MCF 10A (cell line): ENCODE results near the gene ADORA3. TPM values are rescaled to one million over a fixed set of nuclear protein-coding genes. Genes with fewer than 3 reads are reported as not detected.

Experiments used
- BruUV-seq: library from RNA; stranded (reverse); fragments of 400-500 nt; replicated peaks from 2 replicates; lab custom pipeline; 2021; lab: Mats Ljungman, UMichigan
- CTCF ChIA-PET: fragments of 300-600 bp; sonication (Branson Sonifier 250); formaldehyde crosslinking; extraction: SDS; loops from one replicate; lab custom pipeline; 2021; ENCODE audit warnings: antibody characterized with exemption, inconsistent platforms; lab: Yijun Ruan, JAX
- POLR2A ChIA-PET: fragments of 300-600, 350-650 bp; sonication (Branson Sonifier 250); formaldehyde crosslinking; extraction: SDS; loops from one replicate; lab custom pipeline; 2020; ENCODE audit warnings: antibody characterized with exemption, inconsistent platforms; lab: Yijun Ruan, JAX
- DNase-seq: peaks from one replicate; pipeline ENCODE4 v3.0.0-alpha.2; 2018; ENCODE audit not compliant: unreplicated experiment
- H3K27ac Mint-ChIP-seq: one replicate; pipeline ENCODE4 v1.8.0; 2022; ENCODE audit warnings: mild to moderate bottlenecking, low read depth, mixed read lengths; ENCODE audit not compliant: unreplicated experiment
- H3K27me3 Mint-ChIP-seq: one replicate; pipeline ENCODE4 v1.8.0; 2022; ENCODE audit warnings: mixed read lengths; ENCODE audit not compliant: insufficient read depth, unreplicated experiment
- H3K36me3 Mint-ChIP-seq: one replicate; pipeline ENCODE4 v1.8.0; 2022; ENCODE audit warnings: mild to moderate bottlenecking, moderate library complexity, mixed read lengths; ENCODE audit not compliant: insufficient read depth, unreplicated experiment
- H3K4me1 Mint-ChIP-seq: one replicate; pipeline ENCODE4 v1.8.0; 2022; ENCODE audit warnings: mixed read lengths; ENCODE audit not compliant: insufficient read depth, unreplicated experiment
- H3K4me3 Mint-ChIP-seq: one replicate; pipeline ENCODE4 v1.8.0; 2022; ENCODE audit warnings: mild to moderate bottlenecking, moderate library complexity, mixed read lengths; ENCODE audit not compliant: unreplicated experiment
- H3K9me3 Mint-ChIP-seq: one replicate; pipeline ENCODE4 v1.8.0; 2022; ENCODE audit warnings: mixed read lengths; ENCODE audit not compliant: unreplicated experiment
- intact Hi-C: fragments of 100-400 bp; cut with micrococcal nuclease; formaldehyde crosslinking; loops from 2 replicates; pipeline ENCODE4 v1.14.1; 2022
- total RNA-seq: library from RNA; stranded (reverse); gene quantifications from 2 replicates; pipeline ENCODE4 v1.2.3, GENCODE V29; 2022
- TF ChIP-seq, protein P1 (sequence below): fragments of 200-600 bp; IDR thresholded peaks from one replicate; pipeline ENCODE4 v1.8.0; 2022; ENCODE audit warnings: antibody characterized with exemption, mild to moderate bottlenecking; ENCODE audit not compliant: unreplicated experiment

Gene ADORA3
- total RNA-seq, 1 experiment from 2014 or later, result not detected

DNA sequence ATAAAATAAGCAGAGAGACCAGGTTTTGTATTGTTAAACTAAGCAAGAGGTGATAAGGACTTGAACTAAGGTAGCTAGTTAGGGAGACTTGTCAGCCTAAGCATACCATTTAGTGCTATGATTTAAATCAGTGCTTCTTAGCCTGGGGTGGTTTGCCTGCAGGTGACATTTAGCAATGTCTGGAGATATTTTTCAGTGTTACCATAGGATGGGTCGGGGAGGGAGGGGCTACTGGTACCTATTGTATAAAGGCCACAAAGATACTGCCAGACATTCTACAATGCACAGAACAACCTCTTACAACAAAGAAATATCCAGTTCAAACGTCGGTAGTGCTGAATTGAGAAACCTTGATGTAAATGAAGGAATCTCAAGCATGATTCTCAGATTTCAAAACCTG is 50.9 kb downstream of the ADORA3 start:
- DNase-seq, result no peak
- Mint-ChIP-seq H3K27me3 (no peaks in the 10 kb centered on the region), H3K4me3 (no peak overlapping the region), H3K27ac (no peak overlapping the region), H3K36me3 (peaks cover 41% of the 10 kb centered on the region), H3K4me1 (peaks cover 27% of the 10 kb centered on the region), H3K9me3 (no peaks in the 10 kb centered on the region)
- intact Hi-C loops, result no loop called here
- CTCF ChIA-PET, result interaction anchor here (0.6 to 1.3 kb wide), 6 partner anchors 12 to 322 kb away, joined by 3 to 5 read pairs (median 3); no protein-coding TSS in a partner anchor
- BruUV-seq, result no TSS peak
- POLR2A ChIA-PET, result no interaction called here
- TF ChIP-seq, protein P1, sequence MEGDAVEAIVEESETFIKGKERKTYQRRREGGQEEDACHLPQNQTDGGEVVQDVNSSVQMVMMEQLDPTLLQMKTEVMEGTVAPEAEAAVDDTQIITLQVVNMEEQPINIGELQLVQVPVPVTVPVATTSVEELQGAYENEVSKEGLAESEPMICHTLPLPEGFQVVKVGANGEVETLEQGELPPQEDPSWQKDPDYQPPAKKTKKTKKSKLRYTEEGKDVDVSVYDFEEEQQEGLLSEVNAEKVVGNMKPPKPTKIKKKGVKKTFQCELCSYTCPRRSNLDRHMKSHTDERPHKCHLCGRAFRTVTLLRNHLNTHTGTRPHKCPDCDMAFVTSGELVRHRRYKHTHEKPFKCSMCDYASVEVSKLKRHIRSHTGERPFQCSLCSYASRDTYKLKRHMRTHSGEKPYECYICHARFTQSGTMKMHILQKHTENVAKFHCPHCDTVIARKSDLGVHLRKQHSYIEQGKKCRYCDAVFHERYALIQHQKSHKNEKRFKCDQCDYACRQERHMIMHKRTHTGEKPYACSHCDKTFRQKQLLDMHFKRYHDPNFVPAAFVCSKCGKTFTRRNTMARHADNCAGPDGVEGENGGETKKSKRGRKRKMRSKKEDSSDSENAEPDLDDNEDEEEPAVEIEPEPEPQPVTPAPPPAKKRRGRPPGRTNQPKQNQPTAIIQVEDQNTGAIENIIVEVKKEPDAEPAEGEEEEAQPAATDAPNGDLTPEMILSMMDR, result no peak

DNA sequence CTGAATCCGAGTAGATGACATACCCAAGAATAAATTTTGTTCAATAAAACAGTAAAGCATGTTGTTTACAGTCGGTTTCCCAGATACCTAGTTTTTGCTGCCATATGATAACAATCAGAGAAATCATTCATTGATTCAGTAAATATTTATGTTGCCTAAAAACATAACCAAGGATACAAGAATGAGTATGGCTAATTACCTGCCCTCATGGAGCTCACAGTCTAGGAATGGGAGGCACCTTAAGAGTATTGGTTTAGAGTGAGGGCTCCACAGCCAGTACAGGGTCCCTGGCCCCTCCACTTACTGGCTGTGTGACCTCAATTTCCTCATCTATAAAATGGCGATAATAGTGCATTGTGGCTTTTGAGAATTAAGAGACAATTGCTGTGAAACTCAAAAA is 53.2 kb downstream of the ADORA3 start:
- TF ChIP-seq, protein P1, result no peak
- Mint-ChIP-seq H3K4me3 (peak overlapping the region; percentile 97), H3K27ac (peak overlapping the region; percentile 99), H3K9me3 (no peaks in the 10 kb centered on the region), H3K36me3 (peaks cover 33% of the 10 kb centered on the region), H3K27me3 (no peaks in the 10 kb centered on the region), H3K4me1 (peaks cover 44% of the 10 kb centered on the region)
- BruUV-seq, result no TSS peak
- POLR2A ChIA-PET, result interaction anchor here (0.6 to 2.6 kb wide), 6 partner anchors 10 to 310 kb away, joined by 3 to 9 read pairs (median 4); partner anchors contain the start of genes CEPT1, DRAM2 and RAP1A
- DNase-seq, result no peak
- intact Hi-C loops, result no loop called here
- CTCF ChIA-PET, result interaction anchor here (0.6 to 1.0 kb wide), 3 partner anchors 49 to 229 kb away, joined by 3 to 4 read pairs (median 3); no protein-coding TSS in a partner anchor

DNA sequence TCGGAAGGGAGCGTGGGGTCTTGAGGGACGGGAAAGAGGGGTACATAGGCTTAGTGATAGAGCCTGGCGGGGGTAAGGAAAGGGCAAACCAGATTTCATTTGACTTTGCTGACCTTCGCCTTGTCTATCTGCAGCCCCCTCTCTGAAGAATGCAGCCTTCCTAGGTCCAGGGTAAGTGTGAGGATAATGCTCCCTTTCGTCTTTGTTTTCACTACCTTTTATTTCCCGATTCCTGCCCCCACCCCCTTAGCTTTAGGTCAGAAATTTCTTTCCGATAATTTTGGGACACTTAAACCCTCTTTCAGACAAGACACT is 53.8 kb downstream of the ADORA3 start:
- no TSS peak for BruUV-seq
- TF ChIP-seq, protein P1, result no peak
- no peak for DNase-seq
- Mint-ChIP-seq H3K27me3 (no peaks in the 10 kb centered on the region), H3K9me3 (no peaks in the 10 kb centered on the region), H3K4me1 (peaks cover 40% of the 10 kb centered on the region), H3K4me3 (peak overlapping the region; percentile 97), H3K27ac (peak overlapping the region; percentile 99), H3K36me3 (peaks cover 33% of the 10 kb centered on the region)
- intact Hi-C loops, result no loop called here
- POLR2A ChIA-PET, result interaction anchor here (1.2 to 2.8 kb wide), 8 partner anchors 10 to 309 kb away, joined by 3 to 22 read pairs (median 6); partner anchors contain the start of genes CEPT1, DRAM2, INKA2 and RAP1A
- CTCF ChIA-PET, result interaction anchor here (0.5 kb wide), 1 partner anchor 262 kb away, joined by 3 read pairs; no protein-coding TSS in a partner anchor

Other genes starting within 250 kb of the ADORA3 start
- gene CHIA, start 212.8 kb downstream of the ADORA3 start, total RNA-seq, result not detected in 2 replicates
- gene OVGP1, start 75.9 kb downstream of the ADORA3 start, total RNA-seq, result 1.3 TPM in 2 replicates
- gene WDR77, start 54.4 kb downstream of the ADORA3 start, total RNA-seq, result 35.7 and 54.2 TPM in 2 replicates
- gene ATP5PB, start 54.2 kb downstream of the ADORA3 start, total RNA-seq, result 317 and 348 TPM in 2 replicates
- 0.77 and 1.6 TPM in 2 replicates for gene C1orf162, start 29.6 kb downstream of the ADORA3 start, total RNA-seq
- gene TMIGD3, start within 50 bp of the ADORA3 start, total RNA-seq, result not detected in 2 replicates
- gene RAP1A, start 116.2 kb upstream of the ADORA3 start, total RNA-seq, result 31.5 and 39.3 TPM in 2 replicates
- gene INKA2, start 235.8 kb upstream of the ADORA3 start, total RNA-seq, result 3.5 and 6.6 TPM in 2 replicates